Stimulated activated CD8-positive, alpha-beta memory T cell treated with anti-CD3 and anti-CD28 coated beads, Interleukin-7, amount 100 ng/mL, for 48 hours (primary cell): Measurements from ENCODE around the gene ATAD3A.
"Not testable (repeated sequence)": the region's sequence is repeated elsewhere in the genome, so short reads cannot be mapped to it uniquely, and the experiment has no call there.

Experiments used
- DNase-seq, 2 donors: peaks; one replicate each; pipeline ENCODE4 v3.0.0-alpha.2; 2020; ENCODE audit warnings: low read depth in 1 of 2; ENCODE audit errors: extremely low read depth in 1 of 2

ATAD3A gene

DNA sequence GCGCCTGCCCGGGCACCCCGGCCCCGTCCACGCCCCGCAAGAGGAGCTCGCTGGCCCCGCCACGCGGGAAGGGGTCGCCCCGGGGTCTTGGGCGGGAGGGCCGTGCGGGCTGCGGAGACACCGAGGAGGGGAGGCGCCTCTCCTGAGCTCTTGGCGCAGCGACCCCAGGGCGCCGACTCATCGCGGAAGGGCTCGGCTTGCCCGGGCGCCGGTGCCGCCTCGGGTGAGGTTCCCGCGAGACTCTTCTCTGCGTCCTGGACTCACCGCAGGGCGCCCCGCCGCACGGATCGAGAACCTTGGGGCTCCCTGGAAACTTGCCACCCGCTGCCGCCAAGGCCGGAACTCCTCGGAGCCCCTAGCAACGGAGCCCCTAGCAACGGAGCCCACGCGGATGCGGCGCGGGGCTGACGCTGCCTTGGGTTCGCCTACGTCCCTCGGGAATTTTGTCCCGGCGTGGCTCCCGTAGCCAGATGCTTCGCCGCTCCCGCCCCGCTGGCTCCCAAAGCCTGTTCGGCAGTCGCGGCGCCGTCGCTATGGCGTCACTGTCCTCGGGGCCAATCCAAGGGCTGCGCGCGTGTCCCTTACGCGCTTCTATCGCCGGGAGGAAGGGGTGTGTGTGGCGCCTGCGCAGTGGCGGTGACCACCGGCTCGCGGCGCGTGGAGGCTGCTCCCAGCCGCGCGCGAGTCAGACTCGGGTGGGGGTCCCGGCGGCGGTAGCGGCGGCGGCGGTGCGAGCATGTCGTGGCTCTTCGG, at the start of gene ATAD3A:
TSS of gene ATAD3A (plus strand) at position 630 of the 753 bp plus-strand sequence. CDS start at position 737, 107 bp downstream.
- DNase-seq: peak; percentile 95 to 97

DNA sequence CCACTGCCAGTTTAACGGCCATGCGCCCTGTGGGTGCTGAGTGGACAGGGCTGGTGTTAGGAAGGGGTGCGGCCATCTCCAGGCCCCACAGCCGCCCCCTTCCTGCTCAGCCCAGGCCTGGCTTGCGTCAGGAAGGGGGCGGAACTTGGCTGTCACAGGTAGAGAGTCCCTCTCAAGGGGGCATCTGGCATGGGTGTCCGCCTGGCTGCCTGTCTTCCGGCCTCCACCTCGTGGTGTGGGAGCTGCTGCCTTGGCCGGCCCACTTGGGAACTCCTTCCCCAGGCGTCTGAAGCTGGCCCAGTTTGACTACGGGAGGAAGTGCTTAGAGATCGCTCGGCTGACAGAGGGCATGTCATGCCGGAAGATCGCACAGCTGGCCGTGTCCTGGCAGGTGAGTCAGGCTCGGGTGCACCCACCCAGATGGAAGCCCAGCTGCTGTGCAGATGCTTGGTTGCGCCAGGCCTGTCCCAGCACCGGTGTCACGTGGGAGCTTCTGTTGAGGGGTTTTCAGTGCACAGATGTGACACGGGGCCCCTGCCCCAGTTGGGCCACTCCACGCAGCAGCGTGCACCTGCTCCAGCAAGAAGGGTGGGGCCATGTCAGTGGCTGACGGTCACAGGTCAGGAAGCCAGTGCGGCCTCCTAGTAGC, 49.5 kb upstream of the ATAD3A start:
- no peak for DNase-seq

DNA sequence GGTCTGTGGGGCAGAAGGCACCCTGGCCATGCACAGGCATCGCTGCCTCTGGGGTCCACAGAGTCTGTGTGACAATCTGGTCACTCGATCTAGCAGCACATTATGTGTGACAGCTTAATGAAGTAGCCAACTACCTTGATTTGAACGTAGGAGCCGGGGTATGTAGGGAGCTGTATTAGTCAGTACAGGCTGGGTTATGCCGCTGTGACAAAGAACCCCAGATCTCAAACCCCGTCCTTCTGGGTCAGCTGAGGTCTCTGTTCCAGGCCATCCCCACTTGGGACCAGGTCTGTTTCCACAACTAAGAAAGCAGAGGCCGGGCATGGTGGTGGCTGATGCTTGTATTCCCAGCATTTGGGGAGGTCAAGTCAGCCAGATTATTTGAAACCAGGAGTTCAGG, 48.6 kb upstream of the ATAD3A start:
- DNase-seq: no peak

DNA sequence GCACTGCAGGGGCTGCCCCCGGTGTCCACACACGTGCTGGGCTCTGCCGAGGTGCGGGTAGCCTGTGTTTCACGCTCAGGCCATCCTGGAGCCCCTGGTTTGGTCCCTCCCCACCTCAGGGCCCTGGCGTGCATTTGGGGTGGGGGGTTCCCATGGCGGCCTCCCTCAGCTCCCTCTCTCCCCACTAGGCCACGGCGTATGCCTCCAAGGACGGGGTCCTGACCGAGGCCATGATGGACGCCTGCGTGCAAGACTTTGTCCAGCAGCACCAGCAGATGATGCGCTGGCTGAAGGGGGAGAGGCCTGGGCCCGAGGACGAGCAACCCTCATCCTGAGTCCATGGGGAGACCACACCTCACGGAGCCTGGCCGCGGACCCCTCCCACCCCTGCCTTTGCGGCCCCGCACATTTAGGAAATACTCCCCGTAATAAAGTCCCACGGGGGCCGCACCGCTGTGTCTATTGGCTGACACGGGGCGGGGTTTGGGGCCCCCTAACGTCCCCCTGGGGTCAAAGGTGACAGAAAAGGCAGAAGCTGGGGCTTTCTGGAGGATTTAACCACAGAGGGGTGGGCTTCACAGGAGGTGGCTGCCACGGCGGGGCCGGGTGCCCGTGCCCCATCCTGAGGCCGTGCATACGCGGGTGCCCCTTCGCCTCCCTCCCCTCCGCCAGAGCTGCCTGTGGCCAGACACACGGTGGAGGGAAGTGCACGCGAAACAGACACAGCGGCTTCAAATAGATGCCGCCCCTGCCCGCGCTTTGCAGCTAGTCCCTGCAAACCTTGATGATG, 43.6 kb upstream of the ATAD3A start:
- not testable (repeated sequence) for DNase-seq

DNA sequence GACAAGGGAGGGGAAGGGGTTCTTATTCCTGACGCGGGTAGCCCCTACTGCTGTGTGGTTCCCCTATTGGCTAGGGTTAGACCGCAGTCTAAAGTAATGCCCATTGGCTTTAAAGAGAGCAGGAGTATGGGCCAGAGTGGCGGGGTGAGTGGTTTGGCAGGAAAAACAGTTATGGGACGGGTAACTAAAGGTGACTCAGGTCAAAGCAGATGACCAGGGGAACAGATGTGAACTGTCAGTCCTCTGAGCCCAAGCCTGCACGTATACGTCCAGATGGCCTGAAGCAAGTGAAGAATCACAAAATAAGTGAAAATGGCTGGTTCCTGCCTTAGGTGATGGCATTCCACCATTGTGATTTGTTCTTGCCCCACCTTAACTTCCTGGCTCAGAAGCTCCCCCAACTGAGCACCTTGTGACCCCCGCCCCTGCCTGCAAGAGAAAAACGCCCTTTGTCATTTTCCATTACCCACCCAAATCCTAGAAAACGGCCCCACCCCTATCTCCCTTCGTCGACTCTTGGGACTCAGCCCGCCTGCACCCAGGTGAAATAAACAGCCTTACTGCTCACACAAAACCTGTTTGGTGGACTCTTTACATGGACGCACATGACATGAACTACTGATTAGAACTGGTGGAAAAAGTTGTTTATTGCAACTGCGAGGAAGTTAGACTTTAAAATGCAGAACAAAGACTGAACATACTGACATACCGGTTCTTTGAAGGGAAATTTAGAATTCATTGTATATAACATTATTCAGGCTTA, 41.2 kb upstream of the ATAD3A start:
- no peak for DNase-seq

DNA sequence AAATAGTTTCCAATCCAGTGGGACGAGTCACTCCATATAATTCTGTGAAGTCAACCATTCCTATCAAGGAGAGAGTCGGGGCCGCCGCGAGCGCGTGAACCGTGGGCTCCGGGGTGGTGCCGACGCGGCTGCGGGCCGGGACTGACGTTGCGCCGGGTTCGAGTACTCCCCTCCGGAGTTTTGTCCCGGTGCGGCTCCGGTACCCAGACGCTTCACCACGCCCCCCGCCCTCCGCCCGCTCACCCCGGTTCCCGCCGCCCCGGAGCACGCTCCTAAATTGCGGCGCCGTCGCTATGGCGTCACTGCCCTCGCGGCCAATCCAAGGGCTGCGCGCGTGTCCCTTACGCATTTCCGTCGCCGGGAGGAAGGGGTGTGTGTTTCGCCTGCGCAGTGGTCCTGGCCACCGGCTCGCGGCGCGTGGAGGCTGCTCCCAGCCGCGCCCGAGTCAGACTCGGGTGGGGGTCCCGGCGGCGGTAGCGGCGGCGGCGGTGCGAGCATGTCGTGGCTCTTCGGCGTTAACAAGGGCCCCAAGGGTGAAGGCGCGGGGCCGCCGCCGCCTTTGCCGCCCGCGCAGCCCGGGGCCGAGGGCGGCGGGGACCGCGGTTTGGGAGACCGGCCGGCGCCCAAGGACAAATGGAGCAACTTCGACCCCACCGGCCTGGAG, 40.4 kb upstream of the ATAD3A start, which contains the start of gene ATAD3B:
TSS of gene ATAD3B (plus strand) at position 377 of the 664 bp plus-strand sequence. CDS start at position 497, 120 bp downstream.
- DNase-seq: peak; percentile 89 to 94

DNA sequence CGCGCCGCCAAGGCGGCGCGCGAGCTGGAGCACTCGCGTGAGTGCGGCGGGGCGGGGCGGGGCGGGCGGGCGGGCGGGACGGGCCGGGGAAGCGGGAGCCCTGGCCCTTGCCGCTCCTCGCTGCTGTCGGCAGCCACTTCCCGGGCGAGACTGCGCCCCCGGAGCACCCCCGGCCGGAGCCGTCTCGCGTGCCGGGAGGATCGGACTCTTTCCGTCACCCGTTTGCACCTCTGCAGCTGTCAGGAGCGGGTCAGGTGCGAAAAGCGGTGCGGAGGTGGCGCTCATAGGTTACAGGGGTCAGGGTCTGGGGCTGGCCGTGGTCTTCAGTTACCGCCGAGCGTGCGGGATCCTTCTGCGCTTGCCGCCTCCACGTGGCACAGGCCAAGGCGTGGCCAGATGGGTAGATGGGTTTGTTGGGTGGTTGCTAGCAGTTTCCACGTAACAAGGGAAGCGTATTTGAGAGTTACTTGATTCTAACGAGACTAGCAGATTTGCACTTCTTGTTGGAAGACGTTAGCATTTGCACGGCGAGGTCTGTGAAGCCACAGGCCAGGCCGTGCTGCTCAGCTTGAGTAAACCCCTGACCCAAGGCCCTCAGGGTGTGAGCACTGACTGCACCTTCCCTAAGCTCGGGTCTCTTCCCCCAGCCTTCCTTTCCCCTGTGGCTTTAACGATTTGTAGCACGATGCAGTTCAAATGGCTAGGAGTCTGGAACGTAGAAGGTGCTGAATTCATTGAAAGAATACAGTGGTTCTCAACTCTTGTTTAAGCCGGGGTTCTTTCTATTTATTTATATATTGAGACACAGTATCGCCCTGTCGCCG, 39.7 kb upstream of the ATAD3A start:
- not testable (repeated sequence) for DNase-seq

DNA sequence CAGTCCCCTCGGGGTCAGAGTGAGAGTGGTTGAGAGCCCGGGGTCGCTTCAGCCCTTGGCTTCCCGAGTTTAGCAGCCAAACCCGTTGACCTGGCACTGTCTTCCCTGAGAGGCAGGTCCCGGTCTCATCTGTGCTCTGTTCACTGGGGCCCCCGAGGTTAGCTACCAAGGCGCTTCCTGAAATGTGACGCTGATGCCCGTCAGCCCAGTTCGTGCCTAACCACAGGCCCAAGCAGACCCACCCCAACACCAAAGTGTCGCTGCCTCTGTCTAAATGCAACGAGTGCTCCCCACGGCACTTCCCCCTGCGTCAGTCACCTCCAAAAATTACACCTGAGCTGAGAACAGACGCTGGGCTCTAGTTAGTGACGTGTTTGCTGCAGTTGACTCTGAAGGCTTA, 36.0 kb upstream of the ATAD3A start:
- not testable (repeated sequence) for DNase-seq

DNA sequence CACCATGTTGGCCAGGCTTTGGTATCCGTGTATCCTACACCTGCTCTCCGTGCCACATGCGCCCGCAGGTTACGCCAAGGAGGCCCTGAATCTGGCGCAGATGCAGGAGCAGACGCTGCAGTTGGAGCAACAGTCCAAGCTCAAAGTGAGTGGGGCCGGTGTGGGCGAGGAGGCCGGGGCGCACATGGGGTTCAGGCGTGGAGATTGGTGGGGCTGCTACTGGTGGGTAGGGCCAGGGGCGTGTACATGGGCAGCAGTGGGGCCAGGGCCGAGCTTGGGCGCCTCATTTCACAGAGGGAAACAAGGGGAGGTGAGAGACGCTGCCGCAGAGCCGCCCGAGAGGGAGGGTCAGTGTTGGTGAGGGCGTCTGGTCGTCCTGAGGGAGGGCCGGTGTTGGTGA, 34.8 kb upstream of the ATAD3A start:
- no peak for DNase-seq

DNA sequence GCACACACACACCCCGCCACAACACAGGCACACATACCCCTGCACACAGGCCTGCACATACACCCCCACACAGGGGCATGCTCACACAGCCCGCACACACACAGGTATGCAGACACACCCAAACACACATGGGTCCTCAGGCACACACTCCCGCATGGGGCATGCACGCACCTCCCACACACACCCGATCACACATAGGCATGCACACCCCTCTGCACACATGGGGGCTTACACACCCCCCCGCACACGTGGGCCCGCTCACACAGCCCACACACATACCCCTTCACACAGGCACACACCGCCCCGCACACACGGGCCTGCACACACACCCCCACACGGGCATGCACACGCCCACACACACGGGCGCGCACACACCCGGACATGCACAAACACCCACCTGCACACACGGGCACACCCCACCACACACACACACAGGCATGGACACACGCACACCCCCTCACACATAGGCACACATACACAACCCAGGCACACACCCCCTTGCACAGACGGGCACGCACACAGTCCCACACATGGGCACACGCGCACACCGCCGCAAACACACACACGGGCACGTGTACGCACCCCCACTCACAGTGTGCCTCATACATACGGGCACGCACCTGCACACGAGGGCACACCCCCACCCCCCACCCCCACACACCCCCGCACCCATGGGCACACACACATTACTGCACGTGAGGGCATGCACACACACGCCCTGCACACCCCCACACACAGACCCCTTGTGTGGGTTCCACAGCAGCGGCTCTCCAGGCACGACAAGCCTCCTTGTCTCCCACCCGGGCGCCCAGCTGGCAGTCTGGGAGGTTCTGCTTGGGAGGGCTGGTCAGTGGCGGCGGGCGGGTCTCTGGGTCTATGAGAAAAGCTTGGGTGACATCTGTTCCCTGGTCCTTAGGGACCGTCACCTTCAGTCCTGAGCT, 32.1 kb upstream of the ATAD3A start:
- no peak for DNase-seq

DNA sequence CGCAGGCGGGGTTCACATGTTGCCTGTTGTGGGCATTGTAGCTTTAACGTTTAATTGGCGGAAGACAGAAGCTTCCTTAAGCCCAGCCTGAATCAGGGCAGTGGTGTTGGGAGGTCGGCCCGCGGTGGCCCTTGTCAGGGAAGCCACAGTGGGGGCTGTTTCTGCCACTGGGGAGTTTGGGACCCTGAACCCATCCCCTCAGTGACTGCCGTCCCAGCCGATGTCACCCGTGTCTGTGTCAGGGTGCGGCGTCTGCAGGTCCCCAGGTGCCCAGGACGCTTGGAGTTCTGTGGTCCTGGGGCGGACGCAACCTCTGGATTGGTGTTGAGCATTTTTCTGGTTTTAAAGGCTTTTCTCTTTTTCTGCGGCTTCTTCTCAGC, 31.5 kb upstream of the ATAD3A start:
- DNase-seq: not testable (repeated sequence)

DNA sequence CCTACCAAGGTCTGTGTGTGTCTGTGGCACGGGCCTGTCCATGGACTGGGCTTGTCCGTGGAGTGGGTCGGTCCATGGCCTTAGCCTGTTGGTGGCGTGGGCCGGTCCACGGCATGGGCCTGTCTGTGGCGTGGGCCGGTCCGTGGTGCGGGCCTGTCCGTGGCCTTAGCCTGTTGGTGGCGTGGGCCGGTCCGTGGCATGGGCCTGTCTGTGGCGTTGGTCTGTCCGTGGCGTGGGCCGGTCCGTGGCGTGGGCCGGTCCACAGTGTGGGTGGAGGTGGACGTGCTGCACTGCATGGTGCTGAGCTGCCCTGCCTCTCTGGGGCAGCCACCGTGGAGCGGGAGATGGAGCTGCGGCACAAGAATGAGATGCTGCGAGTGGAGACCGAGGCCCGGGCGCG, 30.2 kb upstream of the ATAD3A start:
- not testable (repeated sequence) for DNase-seq

DNA sequence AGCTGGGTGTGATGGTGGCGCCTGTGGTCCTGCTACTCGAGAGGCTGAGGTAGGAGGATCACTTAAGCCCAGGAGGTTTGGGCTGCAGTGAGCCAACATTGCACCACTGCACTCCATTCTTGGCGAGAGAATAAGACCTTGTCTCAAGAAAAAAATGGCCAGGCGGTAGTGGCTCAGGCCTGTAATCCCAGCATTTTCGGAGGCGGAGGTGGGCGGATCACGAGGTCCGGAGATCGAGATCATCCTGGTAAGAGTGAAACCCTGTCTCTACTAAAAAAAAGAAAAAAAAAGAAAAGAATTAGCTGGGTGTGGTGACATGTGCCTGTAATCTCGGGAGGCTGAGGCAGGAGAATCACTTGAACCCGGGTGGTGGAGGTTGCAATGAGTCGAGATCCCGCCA, 29.1 kb upstream of the ATAD3A start:
- no peak for DNase-seq

DNA sequence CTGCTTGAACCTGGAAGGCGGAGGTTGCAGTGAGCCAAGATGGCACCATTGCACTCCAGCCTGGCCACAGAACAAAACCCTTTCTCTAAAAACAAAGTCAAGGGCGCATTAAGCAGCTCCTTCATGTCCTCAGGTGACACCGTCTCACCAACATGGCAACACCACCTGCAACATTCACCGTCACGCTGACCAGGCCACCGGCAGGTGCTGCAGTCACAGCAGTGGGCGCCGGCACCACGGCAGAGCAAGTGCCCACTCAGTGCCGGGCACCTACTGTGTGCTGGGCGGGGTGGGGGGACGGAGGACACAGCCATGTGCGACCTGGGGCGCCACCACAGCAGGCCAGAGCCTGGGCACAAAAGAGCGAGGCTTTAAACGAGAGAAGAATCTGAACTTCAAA, 28.2 kb upstream of the ATAD3A start:
- no peak for DNase-seq

DNA sequence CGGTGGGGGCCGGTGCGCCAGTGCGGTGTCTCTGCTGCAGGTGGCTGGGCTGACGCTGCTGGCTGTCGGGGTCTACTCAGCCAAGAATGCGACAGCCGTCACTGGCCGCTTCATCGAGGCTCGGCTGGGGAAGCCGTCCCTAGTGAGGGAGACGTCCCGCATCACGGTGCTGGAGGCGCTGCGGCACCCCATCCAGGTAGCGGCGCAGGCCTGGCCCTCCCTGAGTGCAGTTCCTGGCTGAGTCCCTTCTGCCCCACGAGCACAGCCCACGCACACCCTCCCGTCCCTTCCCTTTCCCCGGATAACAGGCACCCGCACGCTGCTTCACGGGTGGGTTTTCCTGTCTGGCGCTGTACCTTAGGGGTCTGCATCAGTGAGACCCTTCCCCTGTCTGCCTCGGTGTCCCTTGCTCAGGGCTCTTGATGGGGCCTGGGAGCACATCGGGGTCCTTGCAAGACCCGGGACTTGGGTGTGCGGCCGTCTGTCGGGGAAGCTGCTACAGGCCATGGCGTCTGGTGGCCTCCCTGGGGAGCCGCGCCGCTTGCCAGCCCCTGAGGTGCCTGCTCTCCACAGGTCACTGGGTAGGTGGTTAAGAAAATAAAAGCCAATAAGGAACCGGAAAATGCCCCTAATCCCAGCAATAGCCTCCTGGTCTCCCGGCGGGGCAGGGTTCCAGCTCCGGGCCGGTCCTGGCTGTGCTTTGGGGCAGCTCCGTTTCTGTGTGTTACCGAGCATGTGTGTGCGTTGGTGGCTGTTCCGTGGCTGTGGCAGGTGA, 26.8 kb upstream of the ATAD3A start:
- DNase-seq: not testable (repeated sequence)

DNA sequence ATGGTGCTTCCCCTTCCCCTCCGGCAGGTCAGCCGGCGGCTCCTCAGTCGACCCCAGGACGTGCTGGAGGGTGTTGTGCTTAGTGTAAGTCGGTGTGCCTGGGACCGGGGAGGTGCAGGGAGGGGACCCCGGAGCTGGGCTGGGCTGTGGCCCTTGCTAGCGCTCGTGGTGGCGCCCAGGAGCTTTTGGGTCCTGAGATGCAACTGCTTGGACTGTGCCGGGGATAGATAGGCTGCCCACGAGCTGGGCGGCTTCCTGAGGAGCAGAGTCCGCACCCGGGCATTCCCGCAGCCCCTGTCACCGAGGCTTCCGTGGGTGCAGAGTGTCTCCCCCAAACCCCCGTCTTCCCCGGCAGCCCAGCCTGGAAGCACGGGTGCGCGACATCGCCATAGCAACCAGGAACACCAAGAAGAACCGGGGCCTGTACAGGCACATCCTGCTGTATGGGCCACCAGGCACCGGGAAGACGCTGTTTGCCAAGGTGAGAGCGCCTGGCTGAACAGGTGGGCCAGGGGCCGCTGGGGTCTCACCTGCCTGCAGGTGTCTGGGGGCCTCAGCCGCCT, 26.1 kb upstream of the ATAD3A start:
- not testable (repeated sequence) for DNase-seq

DNA sequence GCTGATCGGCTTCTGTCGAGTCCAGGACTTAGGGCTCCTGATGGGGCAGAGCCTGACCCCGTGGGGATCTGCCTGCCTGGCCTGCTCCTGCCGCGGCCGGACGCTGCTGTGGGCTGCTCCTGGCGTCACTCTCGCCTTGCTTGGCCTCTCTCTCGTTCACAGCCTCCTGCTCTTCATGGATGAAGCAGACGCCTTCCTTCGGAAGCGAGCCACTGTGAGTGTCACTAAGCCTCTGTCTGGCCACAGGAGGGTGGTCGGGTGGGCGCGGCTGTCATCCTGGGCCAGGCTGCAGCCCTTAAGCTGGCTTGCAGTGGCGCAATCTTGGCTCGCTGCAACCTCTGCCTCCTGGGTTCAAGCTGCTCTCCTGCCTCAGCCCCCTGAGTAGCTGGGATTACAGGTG, 24.3 kb upstream of the ATAD3A start:
- DNase-seq: no peak
